Smooth muscle cell of the umbilical artery (primary cell): ENCODE results near the gene ADD2. TPM values are rescaled to one million over a fixed set of nuclear protein-coding genes. Genes with fewer than 3 reads are reported as not detected.

Experiments used
- total RNA-seq: library from RNA; depleted of rRNA; stranded (reverse); fragments of >200 nt; gene quantifications from 2 replicates; pipeline ENCODE4 v1.2.3, GENCODE V29; 2014

ADD2 gene, protein sequence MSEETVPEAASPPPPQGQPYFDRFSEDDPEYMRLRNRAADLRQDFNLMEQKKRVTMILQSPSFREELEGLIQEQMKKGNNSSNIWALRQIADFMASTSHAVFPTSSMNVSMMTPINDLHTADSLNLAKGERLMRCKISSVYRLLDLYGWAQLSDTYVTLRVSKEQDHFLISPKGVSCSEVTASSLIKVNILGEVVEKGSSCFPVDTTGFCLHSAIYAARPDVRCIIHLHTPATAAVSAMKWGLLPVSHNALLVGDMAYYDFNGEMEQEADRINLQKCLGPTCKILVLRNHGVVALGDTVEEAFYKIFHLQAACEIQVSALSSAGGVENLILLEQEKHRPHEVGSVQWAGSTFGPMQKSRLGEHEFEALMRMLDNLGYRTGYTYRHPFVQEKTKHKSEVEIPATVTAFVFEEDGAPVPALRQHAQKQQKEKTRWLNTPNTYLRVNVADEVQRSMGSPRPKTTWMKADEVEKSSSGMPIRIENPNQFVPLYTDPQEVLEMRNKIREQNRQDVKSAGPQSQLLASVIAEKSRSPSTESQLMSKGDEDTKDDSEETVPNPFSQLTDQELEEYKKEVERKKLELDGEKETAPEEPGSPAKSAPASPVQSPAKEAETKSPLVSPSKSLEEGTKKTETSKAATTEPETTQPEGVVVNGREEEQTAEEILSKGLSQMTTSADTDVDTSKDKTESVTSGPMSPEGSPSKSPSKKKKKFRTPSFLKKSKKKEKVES
- total RNA-seq = 0.28 TPM in 1 of 2 replicates, not detected in the other

DNA sequence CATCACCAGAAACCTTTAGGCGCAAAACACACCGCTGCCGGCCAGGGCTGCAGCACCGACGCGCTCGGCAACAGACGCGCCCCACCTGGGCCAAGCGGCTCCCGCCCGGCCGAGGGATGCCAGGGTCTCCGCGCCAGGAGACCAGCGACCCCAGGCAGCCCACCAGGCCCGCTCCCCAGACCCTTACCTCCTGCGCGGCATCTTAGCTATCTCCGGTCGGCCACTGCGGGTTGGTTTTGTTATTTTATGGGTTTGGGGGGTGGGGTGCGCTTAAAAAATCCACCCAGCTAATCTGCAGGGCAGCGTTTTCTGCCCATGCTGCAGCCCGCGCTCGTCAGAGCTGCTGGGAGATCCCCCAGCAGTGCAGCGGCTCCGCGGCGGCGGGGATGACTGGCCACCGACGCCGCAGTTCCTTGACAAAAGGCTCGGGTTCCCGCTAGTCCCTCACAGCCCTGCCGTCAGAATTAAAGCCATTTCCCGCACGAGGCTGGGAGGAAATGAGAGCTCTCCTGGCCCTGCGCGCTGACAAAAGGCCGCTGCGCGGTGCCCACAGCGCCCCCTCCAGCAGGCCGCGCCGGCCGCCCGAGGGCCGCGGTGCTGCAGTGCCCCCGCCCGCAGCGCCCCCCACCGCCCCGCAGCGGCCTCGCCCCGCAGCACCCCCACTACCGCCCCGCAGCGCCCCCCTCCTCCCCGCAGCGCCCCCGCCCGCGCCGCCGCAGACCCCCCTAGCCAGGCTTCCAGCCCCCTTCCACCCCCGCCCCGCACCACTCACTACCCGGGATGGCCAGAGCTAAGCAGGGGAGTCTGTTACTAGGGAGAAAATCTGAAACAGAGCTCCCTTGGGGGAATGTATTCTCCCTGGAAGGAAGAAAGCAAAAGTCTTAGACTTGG lies at the start of gene ADD2:
Gene ADD2, minus strand, starts transcription at position 502 of the 891 bp plus-strand sequence. CDS start 61,792 bp downstream, outside the sequence.

DNA sequence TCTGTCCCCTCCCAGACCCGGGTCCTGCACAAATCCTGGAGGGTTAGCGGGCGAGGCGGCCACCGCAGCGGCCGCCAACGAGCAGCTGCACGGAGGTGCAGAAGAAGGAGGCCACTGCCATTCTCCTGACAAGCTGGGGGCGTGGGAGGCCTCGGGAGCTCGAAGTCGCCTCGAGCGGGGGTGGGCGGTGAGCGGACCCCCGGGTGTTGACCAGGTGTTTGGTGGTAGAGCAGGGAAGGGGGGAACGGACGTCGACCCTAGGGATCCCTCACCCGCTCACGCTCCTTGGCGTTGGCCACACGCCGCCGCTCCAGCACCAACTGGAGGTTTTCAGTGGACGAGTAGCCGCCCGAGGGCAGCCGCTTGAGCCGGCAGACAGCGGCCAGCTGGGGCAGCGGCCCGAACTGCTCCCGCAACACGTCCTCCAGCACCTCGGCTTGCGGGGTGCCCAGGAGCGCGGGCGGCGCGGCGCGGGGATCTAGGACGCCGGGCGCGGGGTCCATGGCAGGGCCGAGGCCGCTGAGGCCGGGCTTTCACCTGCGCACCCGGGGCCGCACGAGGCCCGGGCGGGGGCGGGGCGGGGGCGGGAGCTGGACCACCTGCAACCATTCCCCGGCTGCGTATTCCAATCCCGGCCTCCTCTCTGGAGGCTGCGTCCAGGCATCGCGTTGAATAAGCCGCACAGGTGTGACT lies 22.3 kb upstream of the ADD2 start, which contains the start of gene FIGLA:
Gene FIGLA, minus strand, starts transcription at position 508 of the 693 bp plus-strand sequence. Its CDS starts 5 bp downstream, at position 503.

Other genes starting within 250 kb of the ADD2 start
- under 0.01 and 0.28 TPM in 2 replicates for gene TGFA, start 214.4 kb downstream of the ADD2 start, total RNA-seq
- not detected in 2 replicates for gene FIGLA, start 22.4 kb upstream of the ADD2 start, total RNA-seq
- not detected in 2 replicates for gene CLEC4F, start 52.4 kb upstream of the ADD2 start, total RNA-seq
- not detected in 2 replicates for gene CD207, start 67.6 kb upstream of the ADD2 start, total RNA-seq
- gene VAX2, start 132.4 kb upstream of the ADD2 start, total RNA-seq = 0.74 and 1.2 TPM in 2 replicates
- gene ATP6V1B1, start 167.7 kb upstream of the ADD2 start, total RNA-seq = 0.89 and 1.8 TPM in 2 replicates
- 1.5 and 1.8 TPM in 2 replicates for gene ANKRD53, start 210.4 kb upstream of the ADD2 start, total RNA-seq
- gene TEX261, start 226.7 kb upstream of the ADD2 start, total RNA-seq = 39.8 and 69.0 TPM in 2 replicates